Measurements from ENCODE around the gene SETD7.
"Not testable (repeated sequence)": the region's sequence is repeated elsewhere in the genome, so short reads cannot be mapped to it uniquely, and the experiment has no call there.

The SETD7 gene

DNA sequence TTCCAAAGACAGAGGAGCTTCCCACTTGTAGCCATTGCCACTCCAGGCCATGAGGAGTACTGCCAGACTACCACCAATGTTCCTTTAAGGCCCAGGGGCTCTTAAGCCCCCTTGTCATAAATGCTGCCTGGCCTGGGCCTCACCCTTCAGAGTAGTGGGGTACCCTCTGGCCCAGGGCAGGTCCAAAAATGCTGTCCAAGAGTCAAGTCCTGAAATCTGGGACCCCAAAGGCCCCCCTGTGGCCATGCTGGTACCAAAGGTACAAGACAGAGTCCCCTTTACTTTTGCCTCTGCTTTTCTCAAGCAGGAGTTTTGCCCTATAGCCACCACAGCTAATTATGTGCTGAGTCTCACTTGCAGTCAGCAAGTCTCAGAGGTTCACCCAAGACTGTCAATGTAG lies 85.7 kb downstream of the SETD7 start:
- DNase-seq = no peak

DNA sequence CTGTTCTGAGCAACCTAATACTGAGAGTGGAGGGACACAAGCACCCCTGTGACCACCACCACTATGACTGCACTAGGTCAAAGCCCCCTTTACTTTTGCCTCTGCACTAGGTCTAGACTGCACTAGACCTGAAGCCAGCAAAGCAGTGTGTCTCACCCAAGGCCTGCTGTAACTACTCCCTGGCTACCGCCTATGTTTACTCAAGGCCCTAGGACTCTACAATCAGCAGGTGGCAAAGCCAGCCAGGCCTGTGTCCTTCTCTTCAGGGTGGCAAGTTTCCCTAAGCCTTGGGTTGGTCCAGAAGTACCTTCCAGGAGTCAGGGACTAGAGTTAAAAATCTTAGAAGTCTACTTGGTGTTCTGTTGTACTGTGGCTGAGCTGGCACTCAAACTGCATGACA lies 86.2 kb downstream of the SETD7 start:
- DNase-seq = no peak

DNA sequence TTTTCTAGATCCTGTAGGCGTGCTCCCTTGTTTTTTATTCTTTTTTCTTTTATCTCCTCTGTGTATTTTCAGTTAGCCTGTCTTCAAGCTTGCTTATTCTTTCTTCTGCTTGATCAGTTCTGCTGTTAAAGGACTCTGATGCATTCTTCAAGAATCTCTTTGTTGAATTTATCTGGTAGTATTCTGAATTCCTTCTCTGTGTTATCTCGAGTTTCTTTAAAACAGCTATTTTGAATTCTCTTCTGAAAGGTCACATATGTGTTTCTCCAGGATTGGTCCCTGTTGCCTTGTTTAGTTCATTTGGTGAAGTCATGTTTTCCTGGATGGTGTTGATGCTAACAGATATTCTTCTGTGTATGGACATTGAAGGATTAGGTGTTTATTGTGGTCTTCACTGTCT lies 86.8 kb downstream of the SETD7 start:
- DNase-seq = no peak

DNA sequence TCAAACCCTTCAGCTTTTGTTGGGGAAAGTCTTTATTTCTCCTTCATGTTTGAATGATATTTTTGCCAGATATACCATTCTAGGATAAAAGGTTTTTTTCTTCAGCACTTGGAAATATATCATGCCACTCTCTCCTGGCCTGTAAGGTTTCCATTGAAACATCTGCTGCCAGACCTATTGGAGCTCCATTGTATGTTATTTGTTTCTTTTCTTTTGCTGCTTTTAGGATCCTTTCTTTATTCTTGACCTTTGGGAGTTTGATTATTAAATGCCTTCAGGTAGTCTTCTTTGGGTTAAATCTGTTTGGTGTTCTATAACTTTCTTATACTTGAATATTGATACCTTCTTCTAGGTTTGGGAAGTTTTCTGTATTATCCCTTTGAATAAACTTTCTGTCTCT lies 87.3 kb downstream of the SETD7 start:
- not testable (repeated sequence) for DNase-seq

DNA sequence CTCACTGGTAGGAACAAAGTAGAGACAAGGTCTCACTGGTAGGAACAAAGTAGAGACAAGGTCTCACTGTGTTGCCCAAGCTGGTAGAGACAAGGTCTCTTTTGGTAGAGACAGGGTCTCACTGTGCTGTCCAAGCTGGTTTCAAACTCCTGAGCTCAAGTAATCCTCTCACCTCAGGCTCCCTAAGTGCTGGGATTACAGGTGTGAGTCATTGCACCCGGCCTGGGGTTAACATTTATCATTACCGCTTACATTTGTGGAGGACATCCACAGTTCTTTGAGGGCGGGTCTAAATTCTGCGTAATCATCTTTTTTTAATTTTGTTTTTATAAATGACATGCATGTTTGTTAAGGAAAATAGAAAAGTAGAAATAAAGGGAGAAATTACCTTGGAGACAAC lies 90.1 kb downstream of the SETD7 start:
- no peak for DNase-seq

DNA sequence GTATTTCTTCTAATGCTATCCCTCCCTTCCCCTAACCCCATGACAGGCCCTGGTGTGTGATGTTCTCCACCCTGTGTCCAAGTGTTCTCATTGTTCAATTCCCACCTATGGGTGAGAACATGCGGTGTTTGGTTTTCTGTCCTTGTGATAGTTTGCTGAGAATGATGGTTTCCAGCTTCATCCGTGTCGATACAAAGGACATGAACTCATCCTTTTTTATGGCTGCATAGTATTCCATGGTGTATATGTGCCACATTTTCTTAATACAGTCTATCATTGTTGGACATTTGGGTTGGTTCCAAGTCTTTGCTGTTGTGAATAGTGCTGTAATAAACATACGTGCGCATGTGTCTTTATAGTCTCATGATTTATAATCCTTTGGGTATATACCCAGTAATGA lies 91.5 kb downstream of the SETD7 start:
- not testable (repeated sequence) for DNase-seq

DNA sequence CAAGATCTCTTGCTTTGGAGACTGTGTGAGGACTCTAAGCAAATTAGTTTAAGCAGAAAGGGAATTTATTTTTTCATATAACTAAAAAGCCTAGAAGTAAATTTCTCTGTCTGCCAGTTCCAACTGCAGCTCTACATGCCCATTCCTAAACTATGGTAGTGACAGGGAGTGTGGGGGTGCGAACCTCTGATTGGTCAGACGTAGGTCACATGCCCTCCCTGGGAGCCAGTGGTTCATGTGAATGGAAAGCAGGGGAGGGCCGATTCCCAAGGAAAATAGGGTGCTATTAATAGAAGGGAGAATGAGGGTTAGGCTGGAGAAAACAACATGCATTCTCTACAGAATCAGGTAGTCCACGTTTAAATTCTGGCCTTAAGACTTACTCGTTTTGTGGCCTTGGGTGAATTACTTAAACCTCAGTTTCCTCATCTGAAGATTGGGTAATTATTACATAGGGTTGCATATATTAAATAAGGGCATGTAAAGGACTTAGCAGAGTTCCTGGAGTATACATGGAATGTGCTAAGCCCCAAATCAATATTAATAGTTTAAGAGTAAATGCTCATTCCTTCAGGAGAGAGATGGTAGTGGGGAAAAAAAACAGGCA lies 94.9 kb downstream of the SETD7 start:
- no peak for DNase-seq

DNA sequence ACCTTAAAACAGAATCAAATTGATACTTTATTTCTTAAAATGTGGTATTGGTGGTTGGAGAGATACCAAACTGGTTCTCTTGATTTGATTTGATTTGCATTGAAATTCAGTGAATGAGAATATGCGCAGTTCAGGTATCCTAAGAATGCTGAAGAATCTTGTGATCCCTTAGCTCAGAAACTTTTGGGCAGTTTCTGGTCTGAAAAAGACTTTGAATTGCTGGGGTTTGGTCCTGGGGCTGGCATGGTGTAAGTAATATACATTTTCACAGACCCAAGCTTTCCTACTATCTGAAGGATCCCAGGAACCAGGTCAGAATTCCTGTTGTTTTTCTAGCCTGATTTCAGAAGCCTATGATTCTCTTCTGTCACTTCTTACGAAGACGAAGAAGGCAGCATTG lies 95.5 kb downstream of the SETD7 start:
- no peak for DNase-seq

DNA sequence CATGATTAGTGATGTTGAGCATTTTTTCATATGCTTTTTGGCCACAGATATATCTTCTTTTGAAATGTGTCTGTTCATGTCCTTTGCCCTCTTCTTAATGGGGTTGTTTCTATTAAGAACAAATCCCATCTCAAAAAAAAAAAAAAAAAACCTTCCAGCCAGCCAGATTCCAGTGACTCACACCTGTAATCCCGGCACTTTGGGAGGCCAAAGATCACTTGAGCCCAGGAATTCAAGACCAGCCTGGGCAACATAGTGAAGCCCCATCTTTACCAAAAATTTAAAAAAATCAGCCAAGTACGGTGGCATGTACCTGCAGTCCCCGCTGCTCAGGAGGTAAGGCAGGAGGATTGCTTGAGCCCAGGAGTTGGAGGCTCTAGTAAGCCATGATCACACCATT lies 97.0 kb downstream of the SETD7 start:
- no peak for DNase-seq

DNA sequence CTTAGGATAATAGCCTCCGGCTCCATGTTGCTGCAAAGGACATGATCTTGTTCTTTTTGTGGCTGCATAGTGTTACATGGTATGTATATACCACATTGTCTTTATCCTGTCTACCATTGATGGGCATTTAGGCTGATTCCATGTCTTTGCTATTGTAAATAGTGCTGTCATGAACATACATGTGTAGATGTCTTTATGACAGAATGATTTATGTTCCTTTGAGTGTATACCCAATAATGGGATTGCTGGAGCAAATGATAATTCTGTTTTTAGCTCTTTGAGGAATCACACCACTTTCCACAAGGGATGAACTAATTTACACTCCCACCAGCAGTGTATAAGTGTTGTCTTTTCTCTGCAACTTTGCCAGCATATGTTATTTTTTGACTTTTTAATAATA lies 97.5 kb downstream of the SETD7 start:
- no peak for DNase-seq

DNA sequence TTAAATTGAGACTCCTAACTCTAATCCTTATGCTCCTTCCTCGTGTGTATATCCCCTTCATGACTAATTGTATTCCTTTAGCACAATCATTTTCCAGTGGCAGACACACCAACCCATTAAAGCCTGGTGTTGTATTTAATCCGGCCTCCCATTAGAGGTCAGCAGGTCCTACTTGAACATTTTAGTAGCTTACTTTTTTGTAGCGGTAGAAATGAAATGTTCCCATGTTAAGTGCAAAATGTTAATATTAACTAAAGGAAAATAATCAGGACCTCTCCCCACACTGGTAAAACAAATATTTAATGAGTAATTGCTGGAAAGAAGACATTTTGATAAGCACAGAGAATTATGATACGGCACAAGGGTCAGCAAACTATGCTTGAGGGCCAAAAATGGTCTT lies 98.7 kb downstream of the SETD7 start:
- no peak for DNase-seq

DNA sequence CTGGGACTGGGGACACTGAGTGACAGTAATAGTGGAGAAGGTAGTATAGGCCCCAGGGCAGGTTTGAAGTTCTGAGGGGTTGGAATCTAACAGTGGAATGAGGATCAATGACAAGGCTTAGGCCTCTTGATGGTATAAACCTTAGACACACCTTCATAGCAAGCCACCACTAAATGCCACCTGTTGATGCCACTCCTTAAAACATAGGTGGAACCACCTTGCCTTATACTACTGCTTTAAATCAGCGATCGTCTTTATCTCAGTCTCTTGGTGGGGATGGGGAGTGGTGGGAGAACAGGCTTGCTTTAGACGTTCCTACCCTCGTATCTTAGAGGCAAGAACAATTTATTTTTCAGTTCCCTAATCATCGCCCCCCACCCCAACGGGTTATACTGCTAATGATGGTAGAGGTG lies 100.9 kb downstream of the SETD7 start:
- no peak for DNase-seq

DNA sequence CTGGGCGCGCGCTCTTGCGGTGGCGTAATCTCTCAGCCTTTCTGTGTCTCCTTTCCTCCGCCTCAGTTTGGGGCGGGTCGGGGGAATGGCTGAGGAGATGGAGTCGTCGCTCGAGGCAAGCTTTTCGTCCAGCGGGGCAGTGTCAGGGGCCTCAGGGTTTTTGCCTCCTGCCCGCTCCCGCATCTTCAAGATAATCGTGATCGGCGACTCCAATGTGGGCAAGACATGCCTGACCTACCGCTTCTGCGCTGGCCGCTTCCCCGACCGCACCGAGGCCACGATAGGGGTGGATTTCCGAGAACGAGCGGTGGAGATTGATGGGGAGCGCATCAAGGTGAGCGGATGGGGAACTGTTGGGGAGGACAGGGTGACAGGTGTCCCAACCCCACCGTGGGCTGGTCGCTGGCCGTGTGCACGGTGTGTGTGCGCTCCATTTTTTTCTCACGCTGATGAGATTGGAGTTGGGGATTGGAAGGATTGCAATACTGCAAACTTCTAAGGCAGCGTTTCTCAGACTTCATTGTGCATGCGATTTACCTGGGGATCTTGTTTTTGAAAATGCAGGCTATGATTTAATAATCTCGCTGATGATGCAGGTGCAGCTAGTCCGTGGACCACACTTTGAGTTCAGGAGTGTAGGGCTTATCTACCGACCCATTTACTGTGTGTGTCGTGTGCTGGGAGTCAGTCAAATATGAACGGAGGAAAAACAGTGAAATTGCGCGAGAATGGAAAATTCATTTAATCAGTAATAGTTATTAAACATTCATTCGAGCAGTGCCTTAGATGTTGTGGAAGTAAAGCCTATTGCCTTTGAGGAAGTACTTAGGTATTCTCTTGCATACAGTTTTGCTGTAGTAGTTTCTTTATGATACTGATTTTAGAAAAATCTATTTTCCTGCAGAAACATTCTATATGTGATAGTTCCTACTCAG lies 101.6 kb downstream of the SETD7 start, which contains the start of gene RAB33B:
Gene RAB33B (plus strand): TSS at position 11 of the 935 bp plus-strand sequence. CDS start 75 bp downstream, at position 86.
- peak in 4 of 56 donors; percentile 34 to 57 (median 54) for DNase-seq

DNA sequence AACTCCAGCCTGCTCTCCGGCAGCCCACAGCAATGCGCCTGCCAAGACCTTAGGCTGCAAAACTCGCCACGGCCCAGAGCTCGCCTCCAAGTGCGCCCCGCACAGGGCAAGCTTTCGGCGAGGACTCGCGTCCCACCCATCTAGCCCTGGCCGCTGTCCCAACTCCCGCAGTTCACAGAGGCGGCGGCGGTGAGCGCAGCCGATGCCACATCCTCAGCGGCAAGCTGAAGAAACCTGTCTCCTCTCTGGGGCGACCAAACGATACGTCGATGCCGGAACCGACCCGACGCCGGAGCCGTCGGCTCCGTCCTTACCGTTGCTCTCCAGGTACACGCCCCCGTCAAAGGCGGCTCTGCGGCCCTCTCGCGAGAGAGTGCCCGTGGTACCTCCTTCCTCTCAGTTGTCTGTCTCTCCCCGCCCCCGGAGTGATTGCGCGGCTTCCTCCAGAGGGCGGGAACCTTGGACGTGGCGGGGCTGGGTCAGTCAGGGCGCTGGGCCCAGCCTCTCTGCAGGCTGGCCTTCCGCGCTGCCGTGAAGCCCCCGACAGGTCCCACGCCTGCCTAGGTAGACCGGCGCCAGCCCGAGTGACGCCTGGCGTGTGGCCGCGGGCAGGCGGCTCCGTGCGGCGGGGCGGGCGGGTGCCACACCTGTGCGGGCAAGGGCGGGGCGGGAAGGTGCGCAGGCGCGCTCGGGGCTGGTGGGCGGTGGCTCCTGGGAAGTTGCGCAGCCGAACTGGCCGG lies 102.5 kb downstream of the SETD7 start:
- DNase-seq = peak; percentile 59 to 99 (median 92)

DNA sequence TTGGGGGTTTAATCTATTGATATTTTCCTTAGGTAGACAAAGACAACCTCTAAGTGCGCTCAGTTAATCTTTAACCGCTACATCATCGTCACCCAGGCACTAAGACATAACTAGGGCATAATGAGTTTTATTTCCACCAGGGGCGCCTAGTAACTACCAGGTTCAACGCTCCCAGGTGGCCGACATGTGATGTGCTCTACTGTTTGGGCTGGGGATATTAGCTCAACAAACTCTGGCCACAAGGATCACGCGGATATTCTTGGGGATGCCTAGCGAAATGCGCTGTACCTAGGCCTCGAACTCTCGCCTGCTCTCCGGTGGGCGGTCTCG lies 103.0 kb downstream of the SETD7 start:
- DNase-seq = peak in 4 of 56 donors; percentile 32 to 50 (median 38)

DNA sequence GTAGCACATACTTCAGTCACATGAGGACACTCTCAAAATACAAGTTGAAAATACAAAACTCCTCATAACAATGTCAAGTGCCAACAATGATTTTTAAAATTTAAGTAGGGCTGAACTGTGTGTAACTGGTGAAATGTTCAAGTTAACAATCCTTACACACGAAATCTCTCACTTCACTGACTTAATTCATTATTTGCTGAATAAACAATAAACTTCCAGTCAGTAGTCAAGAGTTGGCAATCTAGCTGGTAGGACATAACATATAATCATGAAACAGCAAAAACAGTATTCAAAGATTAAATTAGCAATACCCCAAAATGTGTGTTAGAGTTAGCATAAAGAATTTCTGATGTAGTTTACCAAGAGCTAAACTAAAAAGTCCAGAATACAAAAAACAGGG lies 104.0 kb downstream of the SETD7 start:
- DNase-seq = no peak

DNA sequence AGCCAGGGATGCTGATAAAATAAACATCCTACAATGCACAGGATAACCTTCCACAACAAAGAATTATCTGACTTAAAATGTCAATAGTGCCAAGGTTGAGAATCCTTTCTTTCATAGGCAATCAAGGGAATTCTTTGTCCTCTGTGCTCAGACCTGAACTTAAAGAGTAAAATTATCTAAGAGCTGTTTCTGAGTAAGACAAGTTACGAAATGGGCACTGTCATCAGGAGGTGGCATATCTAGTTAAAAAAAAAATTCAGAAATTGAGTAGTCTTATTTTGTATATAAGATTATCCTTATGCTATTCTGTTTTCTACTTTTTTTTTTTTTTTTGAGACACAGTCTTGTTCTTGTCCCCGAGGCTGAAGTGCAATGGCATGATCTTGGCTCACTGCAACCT lies 105.4 kb downstream of the SETD7 start:
- no peak for DNase-seq

DNA sequence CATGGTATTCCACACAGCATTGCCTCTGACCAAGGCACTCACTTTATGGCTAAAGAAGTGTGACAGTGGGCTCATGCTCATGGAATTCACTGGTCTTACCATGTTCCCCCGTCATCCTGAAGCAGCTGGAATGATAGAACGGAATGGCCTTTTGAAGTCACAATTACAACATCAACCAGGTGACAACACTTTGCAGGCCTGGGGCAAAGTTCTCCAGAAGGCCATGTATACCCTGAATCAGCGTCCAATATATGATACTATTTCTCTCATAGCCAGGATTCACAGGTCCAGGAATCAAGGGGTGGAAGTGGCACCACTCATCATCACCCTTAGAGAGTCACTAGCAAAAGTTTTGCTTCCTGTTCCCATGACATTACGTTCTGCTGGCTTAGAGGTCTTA lies 108.9 kb downstream of the SETD7 start:
- not testable (repeated sequence) for DNase-seq
